NB4 (cell line): ENCODE results near the gene STAG1.
"Not testable (repeated sequence)": the region's sequence is repeated elsewhere in the genome, so short reads cannot be mapped to it uniquely, and the experiment has no call there.

ENCODE experiments used
- DNase-seq: peaks from one replicate; pipeline ENCODE4 v3.0.0; 2010; ENCODE audit warnings: low read depth
- H3K4me3 ChIP-seq: one replicate; pipeline ENCODE4 v1.5.1; 2011; ENCODE audit warnings: mild to moderate bottlenecking, low read depth, low read length, moderate library complexity
- CTCF ChIP-seq: IDR thresholded peaks from one replicate; pipeline ENCODE4 v1.5.1; 2012; ENCODE audit warnings: low read depth, low read length
- MAX ChIP-seq: IDR thresholded peaks from 2 replicates; pipeline ENCODE4 v1.6.1; 2011; ENCODE audit warnings: low read depth, low read length
- MYC ChIP-seq: IDR thresholded peaks from 2 replicates; pipeline ENCODE4 v1.6.1; 2011; ENCODE audit warnings: low read depth, low read length
- POLR2A ChIP-seq: IDR thresholded peaks from 2 replicates; pipeline ENCODE4 v1.6.1; 2011; ENCODE audit warnings: mild to moderate bottlenecking; ENCODE audit not compliant: insufficient read length; ENCODE audit errors: extremely low read depth

Gene STAG1

GRCh38 chr3:136728918-136729317, 23.3 kb downstream of the STAG1 start:
- H3K4me3 ChIP-seq, result no peak overlapping the region
- DNase-seq, result no peak
- TF ChIP-seq CTCF, result no peak
- TF ChIP-seq POLR2A, result no peak
- TF ChIP-seq MYC, result no peak
- TF ChIP-seq MAX, result no peak

- TF ChIP-seq POLR2A, result no peak
- no peak for TF ChIP-seq MYC
- no peak for TF ChIP-seq CTCF
- no peak for TF ChIP-seq MAX
- H3K4me3 ChIP-seq, result no peak overlapping the region
- DNase-seq, result no peak
These were observed 23.7 kb downstream of the STAG1 start for GRCh38 chr3:136728473-136728872.

DNA sequence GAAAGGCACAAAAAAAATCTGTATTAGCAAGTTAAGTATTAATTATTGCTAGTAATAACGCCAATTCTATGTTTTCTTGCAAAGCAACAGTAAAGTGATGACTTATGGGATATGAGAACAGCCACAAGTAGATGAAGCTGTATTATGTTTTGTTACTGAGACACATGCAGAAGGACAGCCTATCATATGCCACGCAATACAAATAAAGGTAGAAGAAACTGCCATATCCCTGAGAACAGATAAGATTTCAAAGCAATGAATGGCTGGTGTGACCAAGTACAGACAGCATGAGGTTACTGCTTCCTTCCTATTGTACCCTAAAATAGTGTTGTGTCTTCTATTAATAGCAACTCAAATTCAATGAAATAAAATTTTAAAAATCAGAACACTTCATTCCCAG, 26.7 kb downstream of the STAG1 start:
- no peak overlapping the region for H3K4me3 ChIP-seq
- TF ChIP-seq POLR2A, result no peak
- TF ChIP-seq MYC, result no peak
- DNase-seq, result no peak

DNA sequence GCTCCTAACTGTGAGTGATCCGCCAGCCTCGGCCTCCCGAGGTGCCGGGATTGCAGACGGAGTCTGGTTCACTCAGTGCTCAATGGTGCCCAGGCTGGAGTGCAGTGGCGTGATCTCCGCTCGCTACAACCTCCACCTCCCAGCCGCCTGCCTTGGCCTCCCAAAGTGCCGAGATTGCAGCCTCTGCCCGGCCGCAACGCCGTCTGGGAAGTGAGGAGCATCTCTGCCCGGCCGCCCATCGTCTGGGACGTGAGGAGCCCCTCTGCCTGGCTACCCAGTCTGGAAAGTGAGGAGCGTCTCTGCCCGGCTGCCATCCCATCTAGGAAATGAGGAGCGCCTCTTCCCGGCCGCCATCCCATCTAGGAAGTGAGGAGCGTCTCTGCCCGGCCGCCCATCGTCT, 29.3 kb downstream of the STAG1 start:
- not testable (repeated sequence) for DNase-seq

DNA sequence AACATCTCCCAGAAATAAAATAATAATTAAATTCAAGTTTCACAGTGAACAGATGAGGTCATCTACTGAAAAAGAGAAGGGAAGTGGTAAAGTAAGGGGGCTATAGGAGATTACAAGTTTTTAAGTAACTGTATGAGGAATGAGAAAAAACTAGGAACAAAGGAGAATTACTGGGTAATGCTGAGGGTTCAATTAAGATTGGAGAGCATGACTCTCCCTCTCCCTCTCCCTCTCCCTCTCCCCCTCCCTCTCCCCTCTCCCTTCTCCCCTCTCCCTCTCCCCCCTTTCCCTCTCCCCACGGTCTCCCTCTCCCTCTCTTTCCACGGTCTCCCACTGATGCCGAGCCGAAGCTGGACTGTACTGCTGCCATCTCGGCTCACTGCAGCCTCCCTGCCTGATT, 29.8 kb downstream of the STAG1 start:
- H3K4me3 ChIP-seq, DNase-seq: not testable (repeated sequence)

More for the DNA sequence above, 29.3 kb downstream of the STAG1 start:
- not testable (repeated sequence) for H3K4me3 ChIP-seq

- no peak overlapping the region for H3K4me3 ChIP-seq
- TF ChIP-seq MAX, result no peak
- TF ChIP-seq POLR2A, result no peak
- no peak for TF ChIP-seq MYC
- TF ChIP-seq CTCF, result no peak
- no peak for DNase-seq
These were observed 32.1 kb downstream of the STAG1 start for GRCh38 chr3:136720091-136720490.

- no peak for TF ChIP-seq CTCF
- no peak for TF ChIP-seq MAX
- no peak for TF ChIP-seq MYC
- no peak for TF ChIP-seq POLR2A
- no peak for DNase-seq
- no peak overlapping the region for H3K4me3 ChIP-seq
These were observed 35.5 kb downstream of the STAG1 start for GRCh38 chr3:136716629-136717028.

DNA sequence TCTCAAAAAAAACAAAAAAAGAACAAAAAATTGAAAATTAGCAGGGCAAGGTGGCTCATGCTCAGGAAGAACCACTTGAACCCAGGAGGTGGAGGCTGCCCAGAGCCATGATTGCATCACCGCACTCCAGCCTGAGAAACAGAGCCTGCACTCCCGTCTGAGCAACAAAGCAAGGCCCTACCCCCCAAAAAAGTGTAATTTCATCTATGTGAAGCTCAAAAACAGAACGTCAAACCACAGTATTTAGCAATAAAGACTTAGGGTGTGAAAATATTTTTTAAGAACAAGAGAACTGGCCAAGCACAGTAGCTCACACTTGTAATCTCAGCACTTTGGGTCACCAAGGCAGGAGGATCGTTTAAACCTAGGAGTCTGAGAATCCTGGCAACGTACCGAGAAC, 38.2 kb downstream of the STAG1 start:
- DNase-seq, result peak; percentile 88
- TF ChIP-seq MAX (no peak), CTCF (no peak), MYC (no peak), POLR2A (no peak)
- no peak overlapping the region for H3K4me3 ChIP-seq
